Ovary (tissue), 3 donors: Measurements from ENCODE around the gene KDM8.

Experiments used
- CTCF ChIP-seq, 3 donors: fragments of 450-650 bp in 2 of 3; fragments of 200-600 bp in 1 of 3; IDR thresholded peaks; one replicate each; pipeline versions ENCODE4 v1.5.1 to v1.8.0; 2016 to 2022; ENCODE audit warnings: antibody characterized with exemption in 3 of 3, mild to moderate bottlenecking in 1 of 3
- POLR2A ChIP-seq: fragments of 450-650 bp; IDR thresholded peaks from one replicate; pipeline ENCODE4 v1.6.1; 2017; ENCODE audit warnings: antibody characterized with exemption, mild to moderate bottlenecking, moderate library complexity
- donor health status: DM: no; HTN: no; CAD: no.

GRCh38 chr16:27234171-27234570 is 30.8 kb downstream of the KDM8 start:
- TF ChIP-seq CTCF (IDR thresholded peaks at IDR 0.05), result no peak
- TF ChIP-seq POLR2A, result no peak
